NCI-H2107 treated with DMSO at 0.1 percent for 48 hours (cell line): ENCODE data around the gene RYR2.

Experiments used
- DNase-seq: peaks from one replicate; lab custom pipeline; 2025; ENCODE audit not compliant: unreplicated experiment; lab: John Stamatoyannopoulos, UW

RYR2 gene

GRCh38 chr1:237879195-237879594 is 837.2 kb downstream of the RYR2 start:
- no peak for DNase-seq
